SJCRH30 (cell line): Measurements from ENCODE around the gene PYGB. TPM values are rescaled to one million over a fixed set of nuclear protein-coding genes. Genes with fewer than 3 reads are reported as not detected.

Experiments
- DNase-seq, 2 experiments: peaks; one replicate each; pipeline ENCODE4 v3.0.0-alpha.2; 2015 to 2020
- H3K27ac ChIP-seq: fragments of 250-450 bp; sonication (Bioruptor Pico); 2 replicates; pipeline ENCODE4 v1.5.1; 2020; ENCODE audit warnings: mild to moderate bottlenecking, moderate library complexity
- H3K27me3 ChIP-seq: fragments of 250-450 bp; sonication (Bioruptor Pico); 2 replicates; pipeline ENCODE4 v1.5.1; 2020; ENCODE audit warnings: mild to moderate bottlenecking, moderate library complexity
- H3K36me3 ChIP-seq: fragments of 250-450 bp; sonication (Bioruptor Pico); 2 replicates; pipeline ENCODE4 v1.5.1; 2020; ENCODE audit warnings: mild to moderate bottlenecking, moderate library complexity
- H3K4me1 ChIP-seq: fragments of 250-450 bp; sonication (Bioruptor Pico); 2 replicates; pipeline ENCODE4 v1.5.1; 2020; ENCODE audit warnings: mild to moderate bottlenecking, moderate library complexity
- H3K4me3 ChIP-seq: fragments of 250-450 bp; sonication (Bioruptor Pico); 2 replicates; pipeline ENCODE4 v1.5.1; 2020; ENCODE audit warnings: mild to moderate bottlenecking, moderate library complexity
- H3K9me3 ChIP-seq: fragments of 250-450 bp; sonication (Bioruptor Pico); replicated peaks from 2 replicates; pipeline ENCODE4 v1.5.1; 2020; ENCODE audit warnings: mild to moderate bottlenecking, moderate library complexity
- total RNA-seq: library from RNA; depleted of rRNA; stranded (reverse); fragments of >200 nt; shearing (Covaris generic); gene quantifications from 2 replicates; pipeline ENCODE4 v1.2.3, GENCODE V29; 2014

The PYGB gene
- total RNA-seq, 1 experiment from 2014 or later, result 42.3 TPM

DNA sequence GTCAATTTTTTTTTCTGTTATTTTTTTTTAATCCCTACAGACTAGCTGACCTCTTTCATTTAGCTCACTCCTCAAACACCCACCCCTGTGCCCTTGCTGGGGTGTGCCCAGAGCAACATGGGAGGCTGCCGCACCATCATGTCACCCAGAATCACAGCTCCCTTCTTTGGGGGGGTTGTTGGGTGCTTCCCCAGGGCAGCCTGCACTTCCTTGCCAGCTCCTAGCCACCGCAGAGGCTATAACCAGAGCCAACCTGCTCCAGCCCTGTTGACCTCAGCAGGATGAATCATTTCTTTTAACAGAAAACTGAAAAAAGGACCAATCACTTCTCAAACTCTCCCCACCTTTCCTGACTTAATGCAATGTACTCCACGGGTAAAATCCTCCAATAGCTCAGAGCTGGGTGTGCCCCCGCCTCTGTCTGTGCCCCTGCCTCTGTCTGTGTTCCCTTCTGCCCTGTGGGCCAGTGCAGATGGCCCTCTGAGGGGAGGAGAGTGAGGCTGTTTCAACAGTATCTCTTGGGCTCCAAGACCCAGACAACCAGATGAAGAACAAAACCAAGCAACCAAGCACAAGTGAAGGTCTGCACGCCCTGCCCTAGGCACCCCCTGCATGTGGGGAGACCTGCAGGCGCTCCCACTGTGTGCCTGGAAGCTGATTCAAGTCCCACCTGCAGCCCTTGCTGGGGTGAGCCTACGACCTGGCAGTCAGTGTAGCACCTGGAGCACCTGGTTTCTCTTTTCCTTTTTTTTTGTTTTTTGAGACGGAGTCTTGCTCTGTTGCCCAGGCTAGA, 67.7 kb downstream of the PYGB start:
- Histone ChIP-seq H3K27ac (no peak overlapping the region), H3K9me3 (no peaks in the 10 kb centered on the region), H3K4me1 (peaks cover 13% of the 10 kb centered on the region), H3K4me3 (no peak overlapping the region), H3K27me3 (no peaks in the 10 kb centered on the region), H3K36me3 (peaks cover 5% of the 10 kb centered on the region; the same call in 1 of the 2 replicates)
- no peak for DNase-seq

DNA sequence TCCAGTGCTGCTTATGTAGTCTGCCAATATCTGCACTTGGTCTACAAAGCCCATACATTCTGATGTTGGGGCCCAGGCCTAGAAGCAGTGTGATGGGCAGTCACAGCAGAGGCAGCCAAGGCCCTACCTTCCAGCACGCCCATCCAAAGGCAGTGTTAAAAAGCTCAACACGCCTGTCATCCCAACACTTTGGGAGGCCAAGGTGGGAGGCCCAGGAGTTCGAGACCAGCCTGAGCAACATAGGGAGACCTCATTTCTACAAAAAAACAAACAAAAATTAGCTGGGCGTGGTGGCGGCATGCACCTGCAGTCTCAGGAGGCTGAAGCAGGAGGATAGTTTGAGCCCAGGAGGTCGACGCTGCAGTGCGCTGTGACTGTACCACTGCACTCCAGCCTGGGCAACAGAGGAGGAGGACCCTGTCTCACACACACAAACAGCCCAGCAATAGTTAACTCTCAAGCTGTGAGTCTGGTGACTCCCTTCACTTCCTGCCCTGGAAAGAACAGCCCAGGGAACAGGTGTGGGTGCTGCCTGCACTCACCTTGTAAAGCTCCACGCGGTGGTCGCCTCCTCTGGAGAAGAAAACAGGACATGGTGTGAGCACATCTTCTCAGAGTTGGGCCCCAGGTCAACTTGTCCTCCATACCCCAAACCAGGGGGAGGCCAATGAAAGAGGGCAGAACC, 68.8 kb downstream of the PYGB start:
- Histone ChIP-seq H3K27me3 (no peaks in the 10 kb centered on the region), H3K36me3 (peaks cover 7% of the 10 kb centered on the region), H3K9me3 (no peaks in the 10 kb centered on the region), H3K4me1 (peaks cover 3% of the 10 kb centered on the region; the same call in 1 of the 2 replicates), H3K4me3 (no peak overlapping the region), H3K27ac (no peak overlapping the region)
- DNase-seq, result no peak

DNA sequence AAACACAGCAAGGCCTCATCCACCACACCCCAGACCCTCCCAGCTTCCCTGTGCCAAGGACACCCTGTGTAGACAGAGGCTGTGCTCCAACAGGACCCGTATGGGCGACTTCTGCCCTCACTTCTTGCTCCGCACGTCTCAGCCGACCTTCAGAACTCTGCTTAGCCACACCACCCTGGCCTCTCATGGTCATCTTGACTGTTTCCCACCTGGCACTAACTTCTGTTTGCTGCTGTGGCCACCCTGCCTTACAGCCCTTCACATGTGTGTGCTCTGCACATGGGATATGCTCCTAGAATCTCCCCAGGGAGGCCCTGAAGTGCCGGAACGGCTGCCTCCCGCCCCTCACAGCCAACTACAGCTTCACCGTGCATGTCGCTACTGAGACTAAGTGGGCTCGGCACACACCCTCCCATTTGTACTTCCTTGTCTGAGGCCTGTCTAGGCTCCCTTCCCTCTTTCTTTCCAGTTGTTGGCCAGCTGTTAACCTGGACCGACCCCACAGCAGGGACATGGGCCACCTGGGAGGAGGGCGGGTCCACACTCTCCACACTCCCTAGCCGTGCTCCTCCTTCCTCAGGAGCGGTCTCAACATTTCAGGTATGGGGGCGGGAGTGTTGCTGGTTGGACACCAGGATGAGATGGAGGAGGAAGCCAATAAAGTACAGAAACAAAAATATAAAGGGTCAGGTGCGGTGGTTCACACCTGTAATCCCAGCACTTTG, 69.6 kb downstream of the PYGB start:
- H3K27me3 ChIP-seq, result no peaks in the 10 kb centered on the region
- H3K27ac ChIP-seq, result no peak overlapping the region
- DNase-seq, result no peak
- H3K4me3 ChIP-seq, result no peak overlapping the region
- peaks cover 14% of the 10 kb centered on the region for H3K36me3 ChIP-seq
- no peaks in the 10 kb centered on the region for H3K4me1 ChIP-seq
- H3K9me3 ChIP-seq, result no peaks in the 10 kb centered on the region

DNA sequence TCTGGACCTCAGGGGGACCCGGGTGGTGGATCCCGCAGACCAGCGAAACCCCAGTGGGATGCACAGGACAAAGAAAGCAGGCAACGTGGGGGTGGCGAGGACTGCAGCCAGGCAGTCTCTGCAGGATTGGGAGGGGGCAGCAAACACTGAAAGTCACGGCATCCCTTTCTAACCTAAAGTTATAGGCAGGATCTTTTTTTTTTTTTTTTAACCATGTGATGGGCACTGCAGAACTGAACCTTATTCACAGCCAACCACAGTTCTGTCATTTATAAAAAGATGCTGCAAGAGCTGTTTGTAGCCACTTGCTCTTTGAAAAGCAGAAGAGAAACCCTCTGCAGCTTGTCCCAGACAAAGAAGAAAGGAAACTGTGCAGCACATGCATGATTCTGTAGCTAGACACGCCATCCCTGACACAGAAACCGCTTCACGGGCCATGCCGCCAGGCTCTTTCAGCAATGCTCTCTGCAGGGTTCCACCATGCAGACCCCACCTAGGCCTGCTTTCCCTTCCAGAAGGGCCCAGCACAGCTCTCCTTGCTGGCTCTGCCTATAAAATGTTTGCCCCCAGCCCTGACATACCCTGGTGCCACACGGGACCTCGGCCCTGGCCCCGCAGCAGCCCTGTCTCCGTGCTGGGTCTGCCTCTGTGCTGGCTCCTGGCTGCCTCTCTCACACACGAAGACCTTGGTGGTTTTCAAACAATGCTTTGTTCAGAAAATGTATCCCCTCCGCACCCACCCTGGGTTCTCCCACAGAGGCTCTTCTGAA, 70.8 kb downstream of the PYGB start:
- Histone ChIP-seq H3K27me3 (no peaks in the 10 kb centered on the region), H3K4me1 (no peaks in the 10 kb centered on the region), H3K4me3 (no peak overlapping the region), H3K9me3 (no peaks in the 10 kb centered on the region), H3K27ac (no peak overlapping the region), H3K36me3 (peaks cover 18% of the 10 kb centered on the region)
- DNase-seq, result no peak

GRCh38 chr20:25319241-25320034, 71.6 kb downstream of the PYGB start:
- Histone ChIP-seq H3K27ac (no peak overlapping the region), H3K9me3 (no peaks in the 10 kb centered on the region), H3K4me1 (no peaks in the 10 kb centered on the region), H3K36me3 (peaks cover 14% of the 10 kb centered on the region), H3K27me3 (no peaks in the 10 kb centered on the region), H3K4me3 (no peak overlapping the region)
- no peak for DNase-seq

DNA sequence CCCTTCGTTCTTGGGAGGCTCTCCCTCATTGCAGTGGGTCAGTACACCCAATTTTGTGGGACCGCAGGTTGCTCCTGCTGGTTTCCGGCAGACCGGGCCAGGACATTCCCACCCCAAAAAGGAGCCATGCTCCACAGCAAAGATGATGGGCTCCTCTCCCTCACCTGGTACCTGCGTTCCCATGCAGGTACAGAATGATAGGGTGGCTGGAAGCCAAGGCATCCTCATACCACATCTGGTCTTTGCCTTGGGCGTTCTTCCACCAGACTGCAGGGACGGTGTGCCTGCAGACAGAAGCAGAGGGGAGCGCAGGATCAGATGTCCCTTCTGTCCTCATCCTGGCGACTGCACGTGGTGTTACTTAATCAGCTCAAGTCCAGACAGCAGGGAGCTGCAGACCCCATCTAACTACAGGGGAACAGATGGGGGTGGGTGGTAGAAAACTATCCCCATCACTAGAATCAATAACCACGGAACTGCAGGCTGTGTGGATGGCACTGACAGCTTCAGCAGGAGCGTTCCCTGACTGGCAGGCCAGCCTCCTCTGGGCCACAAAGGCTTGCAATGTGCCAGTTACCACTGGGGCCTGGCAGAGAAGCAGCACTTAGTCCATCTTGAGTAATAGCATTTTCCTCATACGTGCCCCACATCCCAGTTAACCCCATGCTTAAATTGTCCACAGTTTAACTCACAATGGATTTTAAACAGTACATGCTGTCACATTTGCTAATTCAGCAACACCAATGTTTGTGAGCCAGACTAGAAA, 72.3 kb downstream of the PYGB start:
- no peak overlapping the region for H3K4me3 ChIP-seq
- DNase-seq, result no peak
- H3K27me3 ChIP-seq, result no peaks in the 10 kb centered on the region
- H3K9me3 ChIP-seq, result no peaks in the 10 kb centered on the region
- H3K36me3 ChIP-seq, result peaks cover 14% of the 10 kb centered on the region
- no peak overlapping the region for H3K27ac ChIP-seq
- H3K4me1 ChIP-seq, result no peaks in the 10 kb centered on the region

- Histone ChIP-seq H3K4me1 (no peaks in the 10 kb centered on the region), H3K4me3 (no peak overlapping the region), H3K9me3 (no peaks in the 10 kb centered on the region), H3K36me3 (peaks cover 14% of the 10 kb centered on the region), H3K27ac (no peak overlapping the region), H3K27me3 (no peaks in the 10 kb centered on the region)
- DNase-seq, result no peak
Measured at GRCh38 chr20:25321262-25321831, 73.5 kb downstream of the PYGB start.

DNA sequence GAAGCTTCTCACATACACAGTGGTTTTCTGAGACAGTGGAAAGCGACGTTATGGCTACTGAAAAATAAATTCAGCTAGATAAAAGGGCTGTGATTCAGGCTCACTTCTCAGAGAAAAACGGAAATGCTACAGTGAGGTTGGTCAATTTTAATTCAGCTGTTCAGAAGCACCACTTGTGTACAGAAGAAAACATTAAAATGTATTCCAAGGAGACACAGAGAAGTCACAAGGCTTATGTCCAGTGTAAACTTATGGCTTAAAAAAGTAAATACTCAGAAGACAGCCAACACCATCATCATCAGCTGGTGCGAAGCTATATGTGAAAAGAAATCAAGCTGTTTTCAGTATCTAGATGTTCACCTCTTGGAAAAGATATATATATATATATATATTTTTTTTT, 74.1 kb downstream of the PYGB start:
- Histone ChIP-seq H3K4me1 (no peaks in the 10 kb centered on the region), H3K27ac (no peak overlapping the region), H3K9me3 (no peaks in the 10 kb centered on the region), H3K4me3 (no peak overlapping the region), H3K36me3 (peaks cover 14% of the 10 kb centered on the region), H3K27me3 (no peaks in the 10 kb centered on the region)
- no peak for DNase-seq

GRCh38 chr20:25323496-25324246, 75.8 kb downstream of the PYGB start:
- peaks cover 14% of the 10 kb centered on the region for H3K36me3 ChIP-seq
- H3K4me1 ChIP-seq, result no peaks in the 10 kb centered on the region
- H3K9me3 ChIP-seq, result no peaks in the 10 kb centered on the region
- no peak overlapping the region for H3K27ac ChIP-seq
- H3K27me3 ChIP-seq, result no peaks in the 10 kb centered on the region
- no peak for DNase-seq
- no peak overlapping the region for H3K4me3 ChIP-seq

DNA sequence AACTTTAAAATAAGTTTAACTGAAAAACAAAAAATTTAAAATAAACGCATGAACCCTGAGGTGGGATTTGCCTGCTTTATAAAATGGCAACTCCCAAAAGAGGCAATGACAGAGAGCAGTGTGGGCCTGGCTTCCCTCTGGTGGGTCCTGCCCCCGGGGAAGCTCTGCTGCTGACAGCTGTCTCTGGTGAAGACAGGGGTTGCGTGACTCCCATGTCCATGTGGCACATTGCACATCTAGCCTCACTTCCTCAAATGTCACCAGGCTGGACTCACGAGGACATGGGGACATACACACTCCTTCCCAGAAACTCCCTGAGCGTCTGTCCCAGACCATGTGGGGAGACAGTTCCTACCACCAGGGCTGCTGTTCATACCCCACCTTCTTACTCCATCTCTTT, 76.5 kb downstream of the PYGB start:
- no peaks in the 10 kb centered on the region for H3K27me3 ChIP-seq
- no peak overlapping the region for H3K27ac ChIP-seq
- H3K4me1 ChIP-seq, result no peaks in the 10 kb centered on the region
- no peak overlapping the region for H3K4me3 ChIP-seq
- peaks cover 14% of the 10 kb centered on the region for H3K36me3 ChIP-seq
- DNase-seq, result no peak
- no peaks in the 10 kb centered on the region for H3K9me3 ChIP-seq

- Histone ChIP-seq H3K36me3 (peaks cover 14% of the 10 kb centered on the region), H3K9me3 (0 out of 2 replicates have a peak, but pooled peaks cover 5% of the 10 kb centered on the region), H3K27me3 (no peaks in the 10 kb centered on the region), H3K4me3 (no peak overlapping the region), H3K4me1 (no peaks in the 10 kb centered on the region), H3K27ac (no peak overlapping the region)
- DNase-seq, result no peak
Measured at GRCh38 chr20:25325073-25325472, 77.2 kb downstream of the PYGB start.

GRCh38 chr20:25325997-25326396, 78.1 kb downstream of the PYGB start:
- H3K27me3 ChIP-seq, result no peaks in the 10 kb centered on the region
- no peak for DNase-seq
- H3K36me3 ChIP-seq, result peaks cover 14% of the 10 kb centered on the region
- H3K27ac ChIP-seq, result no peak overlapping the region
- H3K4me1 ChIP-seq, result no peaks in the 10 kb centered on the region
- 0 out of 2 replicates have a peak, but pooled peaks cover 5% of the 10 kb centered on the region for H3K9me3 ChIP-seq
- H3K4me3 ChIP-seq, result no peak overlapping the region
